ENCODE results near the gene MRPL51.

Gene MRPL51

DNA sequence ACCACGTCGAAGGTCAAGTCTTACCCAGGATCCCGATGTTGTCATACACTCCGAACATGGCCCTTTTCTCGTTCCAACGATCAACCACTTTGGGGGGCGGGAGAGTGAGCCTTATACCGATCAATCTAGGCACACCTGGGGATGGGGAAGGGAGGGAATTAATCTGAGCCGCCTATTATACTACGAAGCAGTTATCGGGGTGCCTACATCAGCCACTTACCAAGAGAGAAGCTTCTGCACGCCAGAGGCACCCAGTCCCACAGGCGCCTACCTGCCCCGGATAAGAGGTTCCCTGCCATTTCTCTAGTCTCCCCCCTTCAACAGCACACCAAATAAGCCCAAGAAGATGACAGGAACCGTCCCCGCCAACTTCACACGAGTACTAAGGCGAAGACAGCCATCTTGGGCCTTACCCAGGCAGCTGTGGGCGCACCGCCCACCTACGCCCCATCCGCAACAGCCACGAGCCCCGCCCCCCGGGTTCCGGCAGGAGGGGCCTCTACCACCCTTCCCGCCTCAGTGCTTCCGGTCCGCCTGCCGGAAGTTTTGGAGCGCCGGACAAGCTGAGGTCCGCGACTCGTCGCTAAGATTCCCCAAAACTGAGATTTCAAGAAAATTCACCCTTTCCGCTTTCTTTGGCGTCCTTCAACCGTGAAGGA is at the start of gene MRPL51:
MRPL51 (minus strand) TSS at position 425 of the 659 bp plus-strand sequence; CDS start at position 299, 126 bp downstream.
- DNase-seq = peak; percentile 92 to 97

DNA sequence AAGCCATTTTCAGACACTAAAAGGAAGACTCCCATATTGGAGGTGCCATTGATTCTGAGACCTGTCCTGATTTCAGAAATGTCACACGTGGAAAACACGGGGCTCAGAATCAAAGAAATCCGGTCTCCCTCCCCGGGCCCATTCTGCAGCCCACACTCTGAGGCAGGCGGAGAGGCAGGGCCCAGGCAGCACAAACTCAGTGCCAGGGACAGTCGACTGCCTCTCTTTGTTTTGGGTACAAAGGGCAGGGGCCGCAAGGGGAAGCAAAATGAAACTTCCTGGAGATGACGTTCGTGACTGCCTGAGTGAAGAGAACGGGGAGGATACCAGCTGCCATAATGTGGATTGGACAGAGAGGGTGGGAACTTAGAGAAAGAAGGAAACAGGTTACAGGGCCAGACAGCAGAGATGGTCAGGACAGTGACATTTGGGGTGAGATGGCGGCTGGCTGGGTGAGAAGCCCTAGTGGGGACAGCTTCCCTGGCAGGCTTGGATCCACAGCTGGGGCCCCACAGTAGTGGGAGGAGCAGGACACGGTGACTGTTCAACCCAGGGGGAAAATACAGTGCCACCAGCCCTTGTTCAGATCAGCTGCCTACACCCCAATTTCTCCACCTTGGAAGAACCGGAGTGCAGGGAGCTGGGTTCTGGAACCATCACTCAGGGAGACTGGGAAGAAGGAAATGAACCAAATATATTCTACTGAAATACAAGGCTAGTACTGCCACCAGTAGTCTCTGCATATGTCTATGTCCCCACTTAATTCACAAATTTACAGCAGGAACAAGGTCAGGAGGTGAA is 49.3 kb upstream of the MRPL51 start:
- DNase-seq = no peak

DNA sequence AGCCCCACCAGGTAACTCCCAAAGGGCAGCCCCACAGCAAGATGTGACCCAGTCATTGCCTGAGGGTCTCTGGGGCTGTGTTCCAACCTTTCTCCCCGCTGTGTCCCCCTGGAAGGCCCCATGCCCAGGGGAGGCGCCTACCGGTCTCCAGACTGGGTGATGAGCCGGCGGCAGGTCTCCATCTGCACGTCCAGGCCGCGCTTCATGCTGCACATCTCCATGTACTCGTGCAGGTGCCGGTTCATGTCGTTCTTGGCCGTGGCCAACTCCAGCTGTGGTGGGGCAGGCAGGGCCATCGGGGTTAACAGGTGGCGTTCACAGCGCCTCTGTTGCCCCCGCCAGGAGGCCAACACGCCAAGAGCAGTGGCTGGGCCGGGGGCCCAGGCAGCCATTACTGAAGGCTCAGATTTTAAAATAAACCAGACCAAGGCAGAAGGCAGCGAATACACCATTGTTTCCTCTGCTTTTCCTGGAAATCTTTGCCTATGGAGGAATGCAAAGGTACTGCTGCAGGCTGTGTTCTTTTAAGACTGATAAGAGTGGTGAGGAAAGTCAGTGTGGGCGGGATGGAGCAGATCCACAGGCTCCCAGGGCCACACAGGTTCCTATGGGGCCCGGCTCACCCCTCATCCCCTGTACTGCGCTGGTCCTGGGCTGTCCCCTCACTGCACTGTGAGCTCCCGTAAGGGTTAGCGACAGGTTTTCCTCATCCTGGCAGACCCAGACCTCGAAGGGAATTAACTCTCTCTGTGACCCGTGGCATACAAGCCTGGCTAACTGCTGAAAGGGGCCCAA is 48.5 kb upstream of the MRPL51 start:
- DNase-seq = no peak

DNA sequence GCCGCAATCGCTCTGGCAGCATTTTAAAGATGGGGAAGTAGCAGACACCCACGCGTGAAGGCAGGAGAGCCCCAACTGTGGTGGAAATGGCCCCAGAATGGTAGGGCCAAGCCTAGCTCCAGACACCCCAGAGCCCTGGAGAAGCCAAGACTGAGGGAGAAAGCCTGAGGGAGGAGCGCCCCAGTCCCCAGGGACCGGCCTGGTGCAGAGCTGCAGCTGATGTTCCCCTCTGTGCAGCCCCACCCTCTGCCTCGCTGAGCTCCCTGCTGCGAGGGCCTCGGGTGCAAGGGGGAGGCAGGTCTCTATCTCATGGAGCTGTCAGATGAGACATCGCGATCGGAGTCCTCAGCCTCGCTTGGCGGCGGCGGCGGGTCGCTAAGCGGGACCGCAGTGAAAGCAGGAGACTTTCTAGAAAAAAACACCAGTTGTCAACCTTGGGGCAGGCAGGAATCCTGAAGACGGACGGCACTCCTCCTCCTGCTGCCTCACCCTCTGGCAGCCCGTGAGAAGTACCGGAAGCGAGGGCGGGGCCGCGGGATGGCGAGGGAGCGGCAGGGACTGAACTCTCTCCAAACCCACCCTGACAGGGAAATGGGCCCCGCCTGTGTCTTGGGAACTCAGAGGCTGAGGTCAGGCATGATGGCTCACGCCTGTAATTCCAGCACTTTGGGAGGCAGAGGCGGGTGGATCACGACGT is 47.3 kb upstream of the MRPL51 start:
- peak; percentile 29 to 39 for DNase-seq

DNA sequence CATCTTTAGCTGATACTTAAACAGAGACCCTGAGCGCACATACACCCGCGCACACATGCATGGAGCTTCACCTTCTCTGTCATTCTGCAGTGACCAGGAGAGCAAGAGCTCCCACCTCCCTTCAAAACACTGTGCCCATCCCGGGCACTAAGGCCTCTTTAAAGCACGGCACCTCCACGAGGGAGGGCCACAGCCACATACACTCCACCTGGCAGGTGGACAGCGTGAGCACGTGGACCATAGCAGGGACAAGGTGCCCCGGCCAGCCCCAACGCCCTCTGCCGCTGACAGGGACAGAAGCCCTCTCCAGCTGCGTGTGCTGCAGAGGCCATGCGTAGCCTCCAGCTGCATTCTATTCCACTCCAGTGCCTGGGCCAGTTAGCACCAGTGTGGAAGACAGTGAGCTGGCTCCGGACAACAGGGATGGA is 46.7 kb upstream of the MRPL51 start:
- no peak for DNase-seq

DNA sequence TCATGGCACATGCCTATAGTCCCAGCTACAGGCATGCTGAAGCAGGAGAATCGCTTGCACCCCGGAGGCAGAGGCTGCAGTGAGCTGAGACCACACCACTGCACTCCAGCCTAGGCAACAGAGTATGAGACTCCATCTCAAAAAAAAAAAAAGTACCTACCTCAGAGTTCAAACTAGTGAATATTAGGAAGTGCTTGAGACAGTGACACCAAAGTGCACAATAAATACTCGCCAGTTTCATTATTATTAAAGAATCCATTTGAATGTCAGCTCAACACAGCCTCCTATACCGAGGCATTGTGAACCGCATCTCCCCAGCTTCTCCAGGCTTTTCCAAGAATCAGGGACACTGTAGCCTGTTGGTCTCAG is 46.2 kb upstream of the MRPL51 start:
- DNase-seq = no peak

DNA sequence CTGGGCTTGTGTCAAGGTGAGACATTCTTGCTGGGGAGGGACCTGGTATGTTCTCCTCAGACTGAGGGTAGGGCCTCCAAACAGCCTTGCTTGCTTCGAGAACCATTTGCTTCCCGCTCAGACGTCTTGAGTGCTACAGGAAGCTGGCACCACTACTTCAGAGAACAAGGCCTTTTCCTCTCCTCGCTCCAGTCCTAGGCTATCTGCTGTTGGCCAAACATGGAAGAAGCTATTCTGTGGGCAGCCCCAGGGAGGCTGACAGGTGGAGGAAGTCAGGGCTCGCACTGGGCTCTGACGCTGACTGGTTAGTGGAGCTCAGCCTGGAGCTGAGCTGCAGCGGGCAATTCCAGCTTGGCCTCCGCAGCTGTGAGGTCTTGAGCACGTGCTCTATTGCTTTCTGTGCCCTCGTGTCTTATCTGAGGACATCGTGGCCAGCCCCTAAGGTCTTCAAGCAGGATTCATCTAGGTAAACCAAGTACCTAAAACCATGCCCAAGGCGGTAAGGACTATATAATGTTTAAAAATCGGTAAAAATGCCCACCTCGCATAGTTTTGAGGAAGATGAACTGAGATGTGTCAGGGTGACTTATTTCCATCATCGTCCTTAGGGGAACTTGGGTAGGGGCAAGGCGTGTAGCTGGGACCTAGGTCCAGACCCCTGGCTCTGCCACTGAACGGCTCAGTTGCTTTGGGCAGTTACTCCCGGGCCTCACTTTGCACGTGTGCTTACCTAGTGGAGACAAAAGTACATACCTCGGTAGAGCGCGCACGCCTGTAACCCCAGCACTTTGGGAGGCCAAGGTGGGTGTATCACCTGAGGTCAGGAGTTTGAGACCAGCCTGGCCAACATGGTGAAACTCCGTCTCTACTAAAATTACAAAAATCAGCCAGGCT is 45.6 kb upstream of the MRPL51 start:
- DNase-seq = no peak

DNA sequence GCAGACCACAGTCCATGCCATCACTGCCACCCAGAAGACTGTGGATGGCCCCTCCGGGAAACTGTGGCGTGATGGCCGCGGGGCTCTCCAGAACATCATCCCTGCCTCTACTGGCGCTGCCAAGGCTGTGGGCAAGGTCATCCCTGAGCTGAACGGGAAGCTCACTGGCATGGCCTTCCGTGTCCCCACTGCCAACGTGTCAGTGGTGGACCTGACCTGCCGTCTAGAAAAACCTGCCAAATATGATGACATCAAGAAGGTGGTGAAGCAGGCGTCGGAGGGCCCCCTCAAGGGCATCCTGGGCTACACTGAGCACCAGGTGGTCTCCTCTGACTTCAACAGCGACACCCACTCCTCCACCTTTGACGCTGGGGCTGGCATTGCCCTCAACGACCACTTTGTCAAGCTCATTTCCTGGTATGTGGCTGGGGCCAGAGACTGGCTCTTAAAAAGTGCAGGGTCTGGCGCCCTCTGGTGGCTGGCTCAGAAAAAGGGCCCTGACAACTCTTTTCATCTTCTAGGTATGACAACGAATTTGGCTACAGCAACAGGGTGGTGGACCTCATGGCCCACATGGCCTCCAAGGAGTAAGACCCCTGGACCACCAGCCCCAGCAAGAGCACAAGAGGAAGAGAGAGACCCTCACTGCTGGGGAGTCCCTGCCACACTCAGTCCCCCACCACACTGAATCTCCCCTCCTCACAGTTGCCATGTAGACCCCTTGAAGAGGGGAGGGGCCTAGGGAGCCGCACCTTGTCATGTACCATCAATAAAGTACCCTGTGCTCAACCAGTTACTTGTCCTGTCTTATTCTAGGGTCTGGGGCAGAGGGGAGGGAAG is 44.7 kb upstream of the MRPL51 start:
- DNase-seq = peak; percentile 22 to 37

DNA sequence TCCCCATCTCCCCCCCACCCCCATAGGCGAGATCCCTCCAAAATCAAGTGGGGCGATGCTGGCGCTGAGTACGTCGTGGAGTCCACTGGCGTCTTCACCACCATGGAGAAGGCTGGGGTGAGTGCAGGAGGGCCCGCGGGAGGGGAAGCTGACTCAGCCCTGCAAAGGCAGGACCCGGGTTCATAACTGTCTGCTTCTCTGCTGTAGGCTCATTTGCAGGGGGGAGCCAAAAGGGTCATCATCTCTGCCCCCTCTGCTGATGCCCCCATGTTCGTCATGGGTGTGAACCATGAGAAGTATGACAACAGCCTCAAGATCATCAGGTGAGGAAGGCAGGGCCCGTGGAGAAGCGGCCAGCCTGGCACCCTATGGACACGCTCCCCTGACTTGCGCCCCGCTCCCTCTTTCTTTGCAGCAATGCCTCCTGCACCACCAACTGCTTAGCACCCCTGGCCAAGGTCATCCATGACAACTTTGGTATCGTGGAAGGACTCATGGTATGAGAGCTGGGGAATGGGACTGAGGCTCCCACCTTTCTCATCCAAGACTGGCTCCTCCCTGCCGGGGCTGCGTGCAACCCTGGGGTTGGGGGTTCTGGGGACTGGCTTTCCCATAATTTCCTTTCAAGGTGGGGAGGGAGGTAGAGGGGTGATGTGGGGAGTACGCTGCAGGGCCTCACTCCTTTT is 44.0 kb upstream of the MRPL51 start:
- no peak for DNase-seq

DNA sequence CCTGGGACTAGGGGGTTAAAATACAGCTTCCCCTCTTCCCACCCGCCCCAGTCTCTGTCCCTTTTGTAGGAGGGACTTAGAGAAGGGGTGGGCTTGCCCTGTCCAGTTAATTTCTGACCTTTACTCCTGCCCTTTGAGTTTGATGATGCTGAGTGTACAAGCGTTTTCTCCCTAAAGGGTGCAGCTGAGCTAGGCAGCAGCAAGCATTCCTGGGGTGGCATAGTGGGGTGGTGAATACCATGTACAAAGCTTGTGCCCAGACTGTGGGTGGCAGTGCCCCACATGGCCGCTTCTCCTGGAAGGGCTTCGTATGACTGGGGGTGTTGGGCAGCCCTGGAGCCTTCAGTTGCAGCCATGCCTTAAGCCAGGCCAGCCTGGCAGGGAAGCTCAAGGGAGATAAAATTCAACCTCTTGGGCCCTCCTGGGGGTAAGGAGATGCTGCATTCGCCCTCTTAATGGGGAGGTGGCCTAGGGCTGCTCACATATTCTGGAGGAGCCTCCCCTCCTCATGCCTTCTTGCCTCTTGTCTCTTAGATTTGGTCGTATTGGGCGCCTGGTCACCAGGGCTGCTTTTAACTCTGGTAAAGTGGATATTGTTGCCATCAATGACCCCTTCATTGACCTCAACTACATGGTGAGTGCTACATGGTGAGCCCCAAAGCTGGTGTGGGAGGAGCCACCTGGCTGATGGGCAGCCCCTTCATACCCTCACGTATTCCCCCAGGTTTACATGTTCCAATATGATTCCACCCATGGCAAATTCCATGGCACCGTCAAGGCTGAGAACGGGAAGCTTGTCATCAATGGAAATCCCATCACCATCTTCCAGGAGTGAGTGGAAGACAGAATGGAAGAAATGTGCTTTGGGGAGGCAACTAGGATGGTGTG is 43.1 kb upstream of the MRPL51 start:
- DNase-seq = no peak

DNA sequence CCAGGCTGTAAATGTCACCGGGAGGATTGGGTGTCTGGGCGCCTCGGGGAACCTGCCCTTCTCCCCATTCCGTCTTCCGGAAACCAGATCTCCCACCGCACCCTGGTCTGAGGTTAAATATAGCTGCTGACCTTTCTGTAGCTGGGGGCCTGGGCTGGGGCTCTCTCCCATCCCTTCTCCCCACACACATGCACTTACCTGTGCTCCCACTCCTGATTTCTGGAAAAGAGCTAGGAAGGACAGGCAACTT is 42.6 kb upstream of the MRPL51 start:
- DNase-seq = no peak

DNA sequence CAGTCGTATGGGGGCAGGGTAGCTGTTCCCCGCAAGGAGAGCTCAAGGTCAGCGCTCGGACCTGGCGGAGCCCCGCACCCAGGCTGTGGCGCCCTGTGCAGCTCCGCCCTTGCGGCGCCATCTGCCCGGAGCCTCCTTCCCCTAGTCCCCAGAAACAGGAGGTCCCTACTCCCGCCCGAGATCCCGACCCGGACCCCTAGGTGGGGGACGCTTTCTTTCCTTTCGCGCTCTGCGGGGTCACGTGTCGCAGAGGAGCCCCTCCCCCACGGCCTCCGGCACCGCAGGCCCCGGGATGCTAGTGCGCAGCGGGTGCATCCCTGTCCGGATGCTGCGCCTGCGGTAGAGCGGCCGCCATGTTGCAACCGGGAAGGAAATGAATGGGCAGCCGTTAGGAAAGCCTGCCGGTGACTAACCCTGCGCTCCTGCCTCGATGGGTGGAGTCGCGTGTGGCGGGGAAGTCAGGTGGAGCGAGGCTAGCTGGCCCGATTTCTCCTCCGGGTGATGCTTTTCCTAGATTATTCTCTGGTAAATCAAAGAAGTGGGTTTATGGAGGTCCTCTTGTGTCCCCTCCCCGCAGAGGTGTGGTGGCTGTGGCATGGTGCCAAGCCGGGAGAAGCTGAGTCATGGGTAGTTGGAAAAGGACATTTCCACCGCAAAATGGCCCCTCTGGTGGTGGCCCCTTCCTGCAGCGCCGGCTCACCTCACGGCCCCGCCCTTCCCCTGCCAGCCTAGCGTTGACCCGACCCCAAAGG is 42.1 kb upstream of the MRPL51 start:
- peak; percentile 20 to 31 for DNase-seq

DNA sequence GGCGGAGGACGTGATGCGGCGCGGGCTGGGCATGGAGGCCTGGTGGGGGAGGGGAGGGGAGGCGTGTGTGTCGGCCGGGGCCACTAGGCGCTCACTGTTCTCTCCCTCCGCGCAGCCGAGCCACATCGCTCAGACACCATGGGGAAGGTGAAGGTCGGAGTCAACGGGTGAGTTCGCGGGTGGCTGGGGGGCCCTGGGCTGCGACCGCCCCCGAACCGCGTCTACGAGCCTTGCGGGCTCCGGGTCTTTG is 41.6 kb upstream of the MRPL51 start:
- no peak for DNase-seq

DNA sequence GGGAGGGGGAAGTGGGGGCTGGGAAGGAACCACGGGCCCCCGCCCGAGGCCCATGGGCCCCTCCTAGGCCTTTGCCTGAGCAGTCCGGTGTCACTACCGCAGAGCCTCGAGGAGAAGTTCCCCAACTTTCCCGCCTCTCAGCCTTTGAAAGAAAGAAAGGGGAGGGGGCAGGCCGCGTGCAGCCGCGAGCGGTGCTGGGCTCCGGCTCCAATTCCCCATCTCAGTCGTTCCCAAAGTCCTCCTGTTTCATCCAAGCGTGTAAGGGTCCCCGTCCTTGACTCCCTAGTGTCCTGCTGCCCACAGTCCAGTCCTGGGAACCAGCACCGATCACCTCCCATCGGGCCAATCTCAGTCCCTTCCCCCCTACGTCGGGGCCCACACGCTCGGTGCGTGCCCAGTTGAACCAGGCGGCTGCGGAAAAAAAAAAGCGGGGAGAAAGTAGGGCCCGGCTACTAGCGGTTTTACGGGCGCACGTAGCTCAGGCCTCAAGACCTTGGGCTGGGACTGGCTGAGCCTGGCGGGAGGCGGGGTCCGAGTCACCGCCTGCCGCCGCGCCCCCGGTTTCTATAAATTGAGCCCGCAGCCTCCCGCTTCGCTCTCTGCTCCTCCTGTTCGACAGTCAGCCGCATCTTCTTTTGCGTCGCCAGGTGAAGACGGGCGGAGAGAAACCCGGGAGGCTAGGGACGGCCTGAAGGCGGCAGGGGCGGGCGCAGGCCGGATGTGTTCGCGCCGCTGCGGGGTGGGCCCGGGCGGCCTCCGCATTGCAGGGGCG is 41.0 kb upstream of the MRPL51 start, which contains the start of gene GAPDH:
GAPDH (plus strand) TSS at position 595 of the 772 bp plus-strand sequence. CDS start 316 bp downstream, outside the sequence.
- peak; percentile 97 for DNase-seq

DNA sequence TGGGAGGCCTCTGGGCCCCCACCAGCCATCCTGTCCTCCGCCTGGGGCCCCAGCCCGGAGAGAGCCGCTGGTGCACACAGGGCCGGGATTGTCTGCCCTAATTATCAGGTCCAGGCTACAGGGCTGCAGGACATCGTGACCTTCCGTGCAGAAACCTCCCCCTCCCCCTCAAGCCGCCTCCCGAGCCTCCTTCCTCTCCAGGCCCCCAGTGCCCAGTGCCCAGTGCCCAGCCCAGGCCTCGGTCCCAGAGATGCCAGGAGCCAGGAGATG is 40.5 kb upstream of the MRPL51 start:
- no peak for DNase-seq

DNA sequence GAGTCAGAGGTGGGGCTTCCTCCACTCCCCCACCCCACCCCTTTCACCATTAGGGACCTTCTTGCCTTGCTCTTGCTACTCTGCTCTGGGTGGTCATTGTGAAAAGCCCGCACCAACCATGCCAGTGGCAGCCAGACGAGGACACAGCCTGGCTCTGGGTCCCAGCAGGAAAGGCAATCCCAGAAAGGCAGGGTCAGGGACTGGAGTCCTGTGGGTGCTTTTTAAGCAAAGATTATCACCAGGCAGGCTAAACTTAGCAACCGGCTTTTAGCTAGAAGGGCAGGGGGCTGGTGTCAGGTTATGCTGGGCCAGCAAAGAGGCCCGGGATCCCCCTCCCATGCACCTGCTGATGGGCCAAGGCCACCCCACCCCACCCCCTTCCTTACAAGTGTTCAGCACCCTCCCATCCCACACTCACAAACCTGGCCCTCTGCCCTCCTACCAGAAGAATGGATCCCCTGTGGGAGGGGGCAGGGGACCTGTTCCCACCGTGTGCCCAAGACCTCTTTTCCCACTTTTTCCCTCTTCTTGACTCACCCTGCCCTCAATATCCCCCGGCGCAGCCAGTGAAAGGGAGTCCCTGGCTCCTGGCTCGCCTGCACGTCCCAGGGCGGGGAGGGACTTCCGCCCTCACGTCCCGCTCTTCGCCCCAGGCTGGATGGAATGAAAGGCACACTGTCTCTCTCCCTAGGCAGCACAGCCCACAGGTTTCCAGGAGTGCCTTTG is 40.0 kb upstream of the MRPL51 start:
- DNase-seq = peak; percentile 16 to 74

DNA sequence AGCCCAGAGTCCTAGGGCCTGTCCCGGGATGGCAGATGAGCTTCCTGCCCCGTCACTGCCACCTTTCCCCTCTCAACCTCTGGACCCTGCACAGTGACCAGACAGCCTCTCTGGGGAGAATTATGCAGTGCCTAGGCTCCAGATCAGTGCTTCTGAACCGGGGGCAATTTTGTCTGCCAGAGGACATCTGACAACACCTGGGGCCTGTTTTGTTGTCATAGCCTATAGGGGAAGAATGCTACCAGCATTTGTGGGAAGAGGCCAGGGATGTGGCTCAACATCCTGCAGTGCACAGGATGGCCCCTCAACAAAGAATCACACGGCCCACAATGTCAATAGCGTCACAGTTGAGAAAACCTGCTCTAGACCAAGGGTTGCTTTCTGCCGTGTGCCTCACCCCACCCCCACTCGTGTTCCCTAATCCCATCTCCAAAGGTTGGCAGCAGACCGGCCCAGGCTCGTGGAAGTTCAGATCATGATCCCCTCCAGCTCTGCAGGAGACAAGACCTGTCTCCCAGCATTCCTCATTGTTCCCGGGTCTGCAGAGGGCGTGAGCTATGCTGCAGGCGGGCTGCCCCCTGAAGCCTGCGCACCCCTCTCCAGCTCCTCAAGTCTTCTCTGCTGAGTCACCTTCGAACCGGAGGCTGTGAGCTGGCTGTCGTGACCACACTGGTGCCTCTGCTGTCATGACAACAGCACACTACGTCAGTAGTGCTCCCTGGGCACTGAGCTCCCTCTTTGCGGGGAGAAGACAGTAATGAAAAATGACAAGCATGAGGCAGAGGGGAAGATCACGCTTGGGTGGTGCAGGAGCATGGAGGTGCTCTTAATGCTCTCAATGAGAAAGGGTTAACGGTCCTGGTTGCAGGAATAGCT is 39.2 kb upstream of the MRPL51 start:
- DNase-seq = no peak
